SK-N-SH (cell line): ENCODE data around the gene DIAPH2.

Source experiments
- FOXJ3 ChIP-seq: sonication (generic); formaldehyde crosslinking; IDR thresholded peaks from 2 replicates; pipeline ENCODE4 v1.5.1; 2020; ENCODE audit warnings: mild to moderate bottlenecking, missing genetic modification reagents
- FOXM1 ChIP-seq: IDR thresholded peaks from 2 replicates; pipeline ENCODE4 v1.4.0; 2012; ENCODE audit warnings: low read depth, mild to moderate bottlenecking
- GATA2 ChIP-seq: sonication (generic); formaldehyde crosslinking; IDR thresholded peaks from 2 replicates; pipeline ENCODE4 v1.5.0; 2020; ENCODE audit warnings: mild to moderate bottlenecking, missing genetic modification reagents
- MAX ChIP-seq: IDR thresholded peaks from 2 replicates; pipeline ENCODE4 v1.4.0; 2012; ENCODE audit warnings: low read depth
- POLR2AphosphoS5 ChIP-seq: IDR thresholded peaks from 2 replicates; pipeline ENCODE4 v1.6.1; 2012; ENCODE audit warnings: low read depth, low read length
- RFX5 ChIP-seq: IDR thresholded peaks from 2 replicates; pipeline ENCODE4 v1.6.1; 2012; ENCODE audit warnings: mild to moderate bottlenecking, improper control_type of control experiment, low read length
- SIN3A ChIP-seq: IDR thresholded peaks from 2 replicates; pipeline ENCODE4 v1.6.1; 2012; ENCODE audit warnings: low read depth, mild to moderate bottlenecking, low read length, moderate library complexity, borderline replicate concordance
- TCF12 ChIP-seq: IDR thresholded peaks from 2 replicates; pipeline ENCODE4 v1.4.0; 2012
- TEAD4 ChIP-seq: IDR thresholded peaks from 2 replicates; pipeline ENCODE4 v1.4.0; 2012; ENCODE audit warnings: mild to moderate bottlenecking, borderline replicate concordance; ENCODE audit not compliant: insufficient read depth
- TF ChIP-seq, protein P1 (sequence below): fragments of 200-600 bp; sonication (generic); IDR thresholded peaks from 2 replicates; pipeline ENCODE4 v1.6.1; 2017; ENCODE audit warnings: antibody characterized with exemption, mild to moderate bottlenecking, moderate library complexity
- TF ChIP-seq, protein P2 (sequence below): fragments of 150-350 bp; IDR thresholded peaks from 2 replicates; pipeline ENCODE4 v1.6.1; 2017; ENCODE audit warnings: antibody characterized with exemption, low read length, low read depth, borderline replicate concordance
- TF ChIP-seq, protein P3 (sequence below): IDR thresholded peaks from 2 replicates; pipeline ENCODE4 v1.4.0; 2012; ENCODE audit warnings: low read depth, borderline replicate concordance

DNA sequence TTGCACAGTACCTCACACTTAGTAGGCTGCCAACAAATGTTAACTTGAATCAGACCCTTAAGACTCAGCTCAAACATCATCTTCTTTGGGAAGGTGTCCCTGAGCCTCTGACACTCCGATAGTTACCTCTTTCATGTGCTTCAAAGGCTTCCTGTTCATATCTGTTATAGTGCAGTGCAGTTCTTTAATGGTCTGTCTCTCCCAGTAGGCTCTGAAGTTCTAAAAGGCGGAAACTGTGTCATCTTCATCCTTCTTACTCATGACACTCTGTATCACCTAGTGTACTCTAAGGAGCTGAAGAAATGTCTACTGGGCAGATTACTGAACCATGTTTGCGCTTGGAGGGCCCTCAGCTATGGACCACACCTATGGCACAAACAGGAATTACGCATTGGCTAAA lies 2.1 kb upstream of the DIAPH2 start:
- TF ChIP-seq TCF12 (no peak), RFX5 (no peak), TEAD4 (no peak), FOXJ3 (CRISPR knock-in tag) (no peak), SIN3A (no peak), MAX (no peak), GATA2 (no peak), POLR2AphosphoS5 (no peak), FOXM1 (no peak)
- TF ChIP-seq, protein P1, sequence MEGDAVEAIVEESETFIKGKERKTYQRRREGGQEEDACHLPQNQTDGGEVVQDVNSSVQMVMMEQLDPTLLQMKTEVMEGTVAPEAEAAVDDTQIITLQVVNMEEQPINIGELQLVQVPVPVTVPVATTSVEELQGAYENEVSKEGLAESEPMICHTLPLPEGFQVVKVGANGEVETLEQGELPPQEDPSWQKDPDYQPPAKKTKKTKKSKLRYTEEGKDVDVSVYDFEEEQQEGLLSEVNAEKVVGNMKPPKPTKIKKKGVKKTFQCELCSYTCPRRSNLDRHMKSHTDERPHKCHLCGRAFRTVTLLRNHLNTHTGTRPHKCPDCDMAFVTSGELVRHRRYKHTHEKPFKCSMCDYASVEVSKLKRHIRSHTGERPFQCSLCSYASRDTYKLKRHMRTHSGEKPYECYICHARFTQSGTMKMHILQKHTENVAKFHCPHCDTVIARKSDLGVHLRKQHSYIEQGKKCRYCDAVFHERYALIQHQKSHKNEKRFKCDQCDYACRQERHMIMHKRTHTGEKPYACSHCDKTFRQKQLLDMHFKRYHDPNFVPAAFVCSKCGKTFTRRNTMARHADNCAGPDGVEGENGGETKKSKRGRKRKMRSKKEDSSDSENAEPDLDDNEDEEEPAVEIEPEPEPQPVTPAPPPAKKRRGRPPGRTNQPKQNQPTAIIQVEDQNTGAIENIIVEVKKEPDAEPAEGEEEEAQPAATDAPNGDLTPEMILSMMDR = no peak
- TF ChIP-seq, protein P2, sequence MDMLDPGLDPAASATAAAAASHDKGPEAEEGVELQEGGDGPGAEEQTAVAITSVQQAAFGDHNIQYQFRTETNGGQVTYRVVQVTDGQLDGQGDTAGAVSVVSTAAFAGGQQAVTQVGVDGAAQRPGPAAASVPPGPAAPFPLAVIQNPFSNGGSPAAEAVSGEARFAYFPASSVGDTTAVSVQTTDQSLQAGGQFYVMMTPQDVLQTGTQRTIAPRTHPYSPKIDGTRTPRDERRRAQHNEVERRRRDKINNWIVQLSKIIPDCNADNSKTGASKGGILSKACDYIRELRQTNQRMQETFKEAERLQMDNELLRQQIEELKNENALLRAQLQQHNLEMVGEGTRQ = no peak
- TF ChIP-seq, protein P3, sequence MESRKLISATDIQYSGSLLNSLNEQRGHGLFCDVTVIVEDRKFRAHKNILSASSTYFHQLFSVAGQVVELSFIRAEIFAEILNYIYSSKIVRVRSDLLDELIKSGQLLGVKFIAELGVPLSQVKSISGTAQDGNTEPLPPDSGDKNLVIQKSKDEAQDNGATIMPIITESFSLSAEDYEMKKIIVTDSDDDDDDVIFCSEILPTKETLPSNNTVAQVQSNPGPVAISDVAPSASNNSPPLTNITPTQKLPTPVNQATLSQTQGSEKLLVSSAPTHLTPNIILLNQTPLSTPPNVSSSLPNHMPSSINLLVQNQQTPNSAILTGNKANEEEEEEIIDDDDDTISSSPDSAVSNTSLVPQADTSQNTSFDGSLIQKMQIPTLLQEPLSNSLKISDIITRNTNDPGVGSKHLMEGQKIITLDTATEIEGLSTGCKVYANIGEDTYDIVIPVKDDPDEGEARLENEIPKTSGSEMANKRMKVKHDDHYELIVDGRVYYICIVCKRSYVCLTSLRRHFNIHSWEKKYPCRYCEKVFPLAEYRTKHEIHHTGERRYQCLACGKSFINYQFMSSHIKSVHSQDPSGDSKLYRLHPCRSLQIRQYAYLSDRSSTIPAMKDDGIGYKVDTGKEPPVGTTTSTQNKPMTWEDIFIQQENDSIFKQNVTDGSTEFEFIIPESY = no peak
